Measurements from ENCODE around the gene HDX.

- TF ChIP-seq, protein P1, sequence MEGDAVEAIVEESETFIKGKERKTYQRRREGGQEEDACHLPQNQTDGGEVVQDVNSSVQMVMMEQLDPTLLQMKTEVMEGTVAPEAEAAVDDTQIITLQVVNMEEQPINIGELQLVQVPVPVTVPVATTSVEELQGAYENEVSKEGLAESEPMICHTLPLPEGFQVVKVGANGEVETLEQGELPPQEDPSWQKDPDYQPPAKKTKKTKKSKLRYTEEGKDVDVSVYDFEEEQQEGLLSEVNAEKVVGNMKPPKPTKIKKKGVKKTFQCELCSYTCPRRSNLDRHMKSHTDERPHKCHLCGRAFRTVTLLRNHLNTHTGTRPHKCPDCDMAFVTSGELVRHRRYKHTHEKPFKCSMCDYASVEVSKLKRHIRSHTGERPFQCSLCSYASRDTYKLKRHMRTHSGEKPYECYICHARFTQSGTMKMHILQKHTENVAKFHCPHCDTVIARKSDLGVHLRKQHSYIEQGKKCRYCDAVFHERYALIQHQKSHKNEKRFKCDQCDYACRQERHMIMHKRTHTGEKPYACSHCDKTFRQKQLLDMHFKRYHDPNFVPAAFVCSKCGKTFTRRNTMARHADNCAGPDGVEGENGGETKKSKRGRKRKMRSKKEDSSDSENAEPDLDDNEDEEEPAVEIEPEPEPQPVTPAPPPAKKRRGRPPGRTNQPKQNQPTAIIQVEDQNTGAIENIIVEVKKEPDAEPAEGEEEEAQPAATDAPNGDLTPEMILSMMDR (IDR thresholded peaks at IDR 0.05): no peak
- TF ChIP-seq POLR2A (IDR thresholded peaks at IDR 0.05) (no peak), EP300 (IDR thresholded peaks at IDR 0.05) (no peak), POLR2AphosphoS5 (IDR thresholded peaks at IDR 0.05) (no peak)
Observed at GRCh38 chrX:84475596-84475995, 26.7 kb downstream of the HDX start.

All from gastroesophageal sphincter (tissue), 3 donors.